ENCODE results near the gene HIPK1. TPM values are rescaled to one million over a fixed set of nuclear protein-coding genes. Genes with fewer than 3 reads are reported as not detected.

HIPK1 gene
- total and polyA plus RNA-seq, 2 of the 13 experiments (the other 11 are each of a cell fraction or from before 2014, with no cell fraction given): 20.8 to 33.4 TPM

DNA sequence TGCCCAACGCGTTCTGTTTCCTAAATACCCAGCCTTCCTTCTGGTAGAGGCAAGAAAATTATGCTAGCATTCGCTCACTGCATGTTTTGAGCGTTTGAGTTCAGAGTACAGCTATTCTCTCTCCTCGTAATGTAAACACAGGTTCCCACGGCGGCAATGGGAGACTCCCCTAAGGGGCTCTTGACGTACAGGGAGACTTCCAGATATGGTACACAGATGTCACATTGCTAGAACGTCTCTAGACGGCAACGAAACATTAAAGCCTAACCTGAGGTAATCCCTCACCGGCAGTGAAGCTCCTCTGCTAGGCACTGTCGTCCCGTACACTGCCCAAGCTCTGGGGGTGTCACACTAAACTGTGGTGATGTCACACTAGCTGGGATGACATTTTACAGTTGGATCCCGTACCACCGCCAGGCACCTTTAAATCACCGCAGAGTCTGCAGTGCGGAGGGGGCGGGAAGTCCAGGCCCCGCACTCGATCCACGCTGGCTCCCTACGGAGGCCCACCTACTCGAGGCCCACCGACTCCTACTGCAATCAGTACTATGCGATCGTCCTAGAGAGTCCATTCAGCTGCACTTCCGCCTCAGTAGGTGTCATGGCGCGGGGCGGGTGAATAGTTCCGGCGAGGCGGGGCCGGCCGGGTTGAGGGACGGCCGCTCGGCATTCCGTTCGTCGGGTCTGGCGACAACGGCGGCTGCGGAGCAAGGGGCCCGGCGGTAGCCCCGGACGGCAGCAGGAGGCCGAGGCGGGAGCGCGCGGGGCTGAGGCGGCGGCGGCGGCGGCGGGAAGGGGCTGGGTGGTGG lies at the start of gene HIPK1 (continued):
- TF ChIP-seq, protein P1, sequence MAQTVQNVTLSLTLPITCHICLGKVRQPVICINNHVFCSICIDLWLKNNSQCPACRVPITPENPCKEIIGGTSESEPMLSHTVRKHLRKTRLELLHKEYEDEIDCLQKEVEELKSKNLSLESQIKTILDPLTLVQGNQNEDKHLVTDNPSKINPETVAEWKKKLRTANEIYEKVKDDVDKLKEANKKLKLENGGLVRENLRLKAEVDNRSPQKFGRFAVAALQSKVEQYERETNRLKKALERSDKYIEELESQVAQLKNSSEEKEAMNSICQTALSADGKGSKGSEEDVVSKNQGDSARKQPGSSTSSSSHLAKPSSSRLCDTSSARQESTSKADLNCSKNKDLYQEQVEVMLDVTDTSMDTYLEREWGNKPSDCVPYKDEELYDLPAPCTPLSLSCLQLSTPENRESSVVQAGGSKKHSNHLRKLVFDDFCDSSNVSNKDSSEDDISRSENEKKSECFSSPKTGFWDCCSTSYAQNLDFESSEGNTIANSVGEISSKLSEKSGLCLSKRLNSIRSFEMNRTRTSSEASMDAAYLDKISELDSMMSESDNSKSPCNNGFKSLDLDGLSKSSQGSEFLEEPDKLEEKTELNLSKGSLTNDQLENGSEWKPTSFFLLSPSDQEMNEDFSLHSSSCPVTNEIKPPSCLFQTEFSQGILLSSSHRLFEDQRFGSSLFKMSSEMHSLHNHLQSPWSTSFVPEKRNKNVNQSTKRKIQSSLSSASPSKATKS (CRISPR knock-in tag; IDR thresholded peaks at IDR 0.05): no peak
- TF ChIP-seq TOPORS (CRISPR knock-in tag; IDR thresholded peaks at IDR 0.05): peak; percentile 54; the same call in 1 of the 2 replicates
- TF ChIP-seq TRAFD1 (CRISPR knock-in tag; IDR thresholded peaks at IDR 0.05; ENCODE audit: borderline replicate concordance): no peak
- TF ChIP-seq, protein P2, sequence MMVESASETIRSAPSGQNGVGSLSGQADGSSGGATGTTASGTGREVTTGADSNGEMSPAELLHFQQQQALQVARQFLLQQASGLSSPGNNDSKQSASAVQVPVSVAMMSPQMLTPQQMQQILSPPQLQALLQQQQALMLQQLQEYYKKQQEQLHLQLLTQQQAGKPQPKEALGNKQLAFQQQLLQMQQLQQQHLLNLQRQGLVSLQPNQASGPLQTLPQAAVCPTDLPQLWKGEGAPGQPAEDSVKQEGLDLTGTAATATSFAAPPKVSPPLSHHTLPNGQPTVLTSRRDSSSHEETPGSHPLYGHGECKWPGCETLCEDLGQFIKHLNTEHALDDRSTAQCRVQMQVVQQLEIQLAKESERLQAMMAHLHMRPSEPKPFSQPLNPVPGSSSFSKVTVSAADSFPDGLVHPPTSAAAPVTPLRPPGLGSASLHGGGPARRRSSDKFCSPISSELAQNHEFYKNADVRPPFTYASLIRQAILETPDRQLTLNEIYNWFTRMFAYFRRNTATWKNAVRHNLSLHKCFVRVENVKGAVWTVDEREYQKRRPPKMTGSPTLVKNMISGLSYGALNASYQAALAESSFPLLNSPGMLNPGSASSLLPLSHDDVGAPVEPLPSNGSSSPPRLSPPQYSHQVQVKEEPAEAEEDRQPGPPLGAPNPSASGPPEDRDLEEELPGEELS (CRISPR knock-in tag; IDR thresholded peaks at IDR 0.05): 0 out of 2 replicates have a peak, but pooled peaks have one; percentile 16
- no peak for TF ChIP-seq TP53 (CRISPR knock-in tag; conservative IDR thresholded peaks at IDR 0.05)
- TF ChIP-seq ZFP1 (CRISPR knock-in tag; IDR thresholded peaks at IDR 0.05): peak; percentile 21
- TF ChIP-seq SETDB1 (CRISPR knock-in tag; IDR thresholded peaks at IDR 0.05; ENCODE audit: borderline replicate concordance): no peak
- no peak for TF ChIP-seq ZNF615 (CRISPR knock-in tag; IDR thresholded peaks at IDR 0.05; ENCODE audit: borderline replicate concordance)
- TF ChIP-seq KDM6A (CRISPR knock-in tag; IDR thresholded peaks at IDR 0.05; ENCODE audit: low read depth): peak; percentile 81
- TF ChIP-seq, protein P3, sequence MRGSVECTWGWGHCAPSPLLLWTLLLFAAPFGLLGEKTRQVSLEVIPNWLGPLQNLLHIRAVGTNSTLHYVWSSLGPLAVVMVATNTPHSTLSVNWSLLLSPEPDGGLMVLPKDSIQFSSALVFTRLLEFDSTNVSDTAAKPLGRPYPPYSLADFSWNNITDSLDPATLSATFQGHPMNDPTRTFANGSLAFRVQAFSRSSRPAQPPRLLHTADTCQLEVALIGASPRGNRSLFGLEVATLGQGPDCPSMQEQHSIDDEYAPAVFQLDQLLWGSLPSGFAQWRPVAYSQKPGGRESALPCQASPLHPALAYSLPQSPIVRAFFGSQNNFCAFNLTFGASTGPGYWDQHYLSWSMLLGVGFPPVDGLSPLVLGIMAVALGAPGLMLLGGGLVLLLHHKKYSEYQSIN (CRISPR knock-in tag; IDR thresholded peaks at IDR 0.05; ENCODE audit: borderline replicate concordance): no peak
- TF ChIP-seq, protein P4, sequence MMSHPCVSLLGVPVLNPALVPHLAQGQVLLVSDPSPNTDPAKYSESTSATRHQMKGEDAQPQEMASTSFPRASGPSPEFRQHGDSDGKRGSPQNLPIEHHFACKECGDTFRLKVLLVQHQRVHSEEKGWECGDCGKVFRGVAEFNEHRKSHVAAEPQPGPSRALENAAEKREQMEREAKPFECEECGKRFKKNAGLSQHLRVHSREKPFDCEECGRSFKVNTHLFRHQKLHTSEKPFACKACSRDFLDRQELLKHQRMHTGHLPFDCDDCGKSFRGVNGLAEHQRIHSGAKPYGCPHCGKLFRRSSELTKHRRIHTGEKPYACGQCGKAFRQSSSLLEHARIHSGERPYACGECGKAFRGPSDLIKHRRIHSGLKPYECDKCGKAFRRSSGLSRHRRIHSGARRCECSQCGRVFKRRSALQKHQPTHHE (CRISPR knock-in tag; IDR thresholded peaks at IDR 0.05; ENCODE audit: borderline replicate concordance): no peak
- no peak for TF ChIP-seq SP140L (CRISPR knock-in tag; IDR thresholded peaks at IDR 0.05; ENCODE audit: borderline replicate concordance)
- peak; percentile 13; the same call in 1 of the 2 replicates for TF ChIP-seq NFKBIZ (CRISPR knock-in tag; IDR thresholded peaks at IDR 0.05)
- TF ChIP-seq, protein P5, sequence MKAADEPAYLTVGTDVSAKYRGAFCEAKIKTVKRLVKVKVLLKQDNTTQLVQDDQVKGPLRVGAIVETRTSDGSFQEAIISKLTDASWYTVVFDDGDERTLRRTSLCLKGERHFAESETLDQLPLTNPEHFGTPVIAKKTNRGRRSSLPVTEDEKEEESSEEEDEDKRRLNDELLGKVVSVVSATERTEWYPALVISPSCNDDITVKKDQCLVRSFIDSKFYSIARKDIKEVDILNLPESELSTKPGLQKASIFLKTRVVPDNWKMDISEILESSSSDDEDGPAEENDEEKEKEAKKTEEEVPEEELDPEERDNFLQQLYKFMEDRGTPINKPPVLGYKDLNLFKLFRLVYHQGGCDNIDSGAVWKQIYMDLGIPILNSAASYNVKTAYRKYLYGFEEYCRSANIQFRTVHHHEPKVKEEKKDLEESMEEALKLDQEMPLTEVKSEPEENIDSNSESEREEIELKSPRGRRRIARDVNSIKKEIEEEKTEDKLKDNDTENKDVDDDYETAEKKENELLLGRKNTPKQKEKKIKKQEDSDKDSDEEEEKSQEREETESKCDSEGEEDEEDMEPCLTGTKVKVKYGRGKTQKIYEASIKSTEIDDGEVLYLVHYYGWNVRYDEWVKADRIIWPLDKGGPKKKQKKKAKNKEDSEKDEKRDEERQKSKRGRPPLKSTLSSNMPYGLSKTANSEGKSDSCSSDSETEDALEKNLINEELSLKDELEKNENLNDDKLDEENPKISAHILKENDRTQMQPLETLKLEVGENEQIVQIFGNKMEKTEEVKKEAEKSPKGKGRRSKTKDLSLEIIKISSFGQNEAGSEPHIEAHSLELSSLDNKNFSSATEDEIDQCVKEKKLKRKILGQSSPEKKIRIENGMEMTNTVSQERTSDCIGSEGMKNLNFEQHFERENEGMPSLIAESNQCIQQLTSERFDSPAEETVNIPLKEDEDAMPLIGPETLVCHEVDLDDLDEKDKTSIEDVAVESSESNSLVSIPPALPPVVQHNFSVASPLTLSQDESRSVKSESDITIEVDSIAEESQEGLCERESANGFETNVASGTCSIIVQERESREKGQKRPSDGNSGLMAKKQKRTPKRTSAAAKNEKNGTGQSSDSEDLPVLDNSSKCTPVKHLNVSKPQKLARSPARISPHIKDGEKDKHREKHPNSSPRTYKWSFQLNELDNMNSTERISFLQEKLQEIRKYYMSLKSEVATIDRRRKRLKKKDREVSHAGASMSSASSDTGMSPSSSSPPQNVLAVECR (CRISPR knock-in tag; IDR thresholded peaks at IDR 0.05; ENCODE audit: borderline replicate concordance): peak; percentile 94
- TF ChIP-seq POLR2G (IDR thresholded peaks at IDR 0.05; ENCODE audit: low read depth, low read length): peak; percentile 74
